A549 treated with Mapracorat at 1 μM for 4 hours (cell line): ENCODE results near the gene PRLR. TPM values are rescaled to one million over a fixed set of nuclear protein-coding genes. Genes with fewer than 3 reads are reported as not detected.

ENCODE experiments used
- total RNA-seq: library from RNA; stranded (reverse); fragments of 200-300 nt; extraction: Qiagen RNA extraction; gene quantifications from 5 replicates; pipeline ENCODE4 v1.2.3, GENCODE V29; 2022

The PRLR gene
- total RNA-seq: 0.02 to 0.28 TPM (median 0.09 TPM) in 4 of 5 replicates, not detected in the other

DNA sequence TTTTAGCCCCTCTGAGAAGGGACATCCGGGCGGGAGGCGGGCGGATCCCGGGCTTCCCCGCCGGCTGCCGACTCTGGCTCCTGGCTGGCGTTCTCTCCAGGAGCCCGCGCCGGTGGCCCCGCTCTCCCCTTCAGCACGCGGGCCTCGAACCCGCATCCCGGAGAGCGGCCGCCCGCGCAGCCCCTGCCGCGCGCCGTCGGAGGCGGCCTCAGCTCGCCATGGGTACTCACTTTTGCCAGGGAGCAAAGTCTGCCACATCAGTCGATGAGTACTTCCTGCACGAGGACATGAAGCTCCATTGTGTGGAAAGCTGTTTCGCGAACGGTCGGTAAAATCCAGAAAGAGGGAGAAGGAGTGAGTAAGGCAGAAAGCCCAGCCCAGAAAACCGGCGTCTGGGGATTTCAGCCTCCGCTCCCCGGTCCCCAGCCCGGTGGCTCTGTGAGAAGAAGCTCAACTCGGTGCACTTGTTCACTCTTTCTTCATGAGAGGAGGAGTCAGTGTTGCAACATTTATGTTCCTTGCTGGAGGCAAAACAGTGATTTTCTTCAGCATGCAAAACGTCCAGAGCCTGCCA is at the start of gene PRLR:
PRLR (minus strand) TSS at position 450 of the 574 bp plus-strand sequence. CDS start 140,867 bp downstream, outside the sequence.

DNA sequence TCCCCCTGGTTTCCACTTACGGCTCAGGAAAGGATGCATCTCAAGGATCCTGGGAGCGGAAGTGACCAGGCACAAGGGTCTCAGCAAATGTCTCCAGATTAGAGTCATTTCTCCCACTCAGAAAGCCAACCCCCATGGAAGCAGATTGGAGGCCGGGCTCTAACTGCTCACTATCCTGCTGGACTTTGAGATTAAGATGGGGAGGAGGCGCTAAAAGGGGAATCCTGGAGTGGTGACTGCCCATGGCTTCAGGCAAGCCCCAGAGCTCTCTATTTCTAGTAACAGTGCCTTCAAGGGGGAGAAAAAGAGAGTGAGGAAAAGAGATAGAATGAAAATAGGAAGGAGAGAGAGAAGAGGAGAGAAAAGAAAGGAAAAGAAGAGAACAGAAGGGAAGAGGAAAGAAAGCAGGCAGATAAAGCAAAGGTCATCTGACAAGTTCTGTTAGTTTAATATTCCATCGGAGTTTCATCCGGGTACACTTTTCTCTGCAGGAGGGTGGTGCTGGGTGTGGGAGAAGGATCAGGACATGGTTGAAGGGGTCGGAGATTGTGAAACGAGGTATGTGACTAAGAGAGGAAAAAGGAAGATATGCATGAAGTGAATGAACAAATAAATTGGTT is 182.4 kb downstream of the PRLR start, which contains the start of gene AGXT2:
AGXT2 (minus strand) TSS at position 165 of the 620 bp plus-strand sequence; CDS start at position 108, 57 bp downstream.

Other genes starting within 250 kb of the PRLR start
- not detected in 5 replicates for gene AGXT2, start 182.5 kb downstream of the PRLR start, total RNA-seq